Natural killer cell (primary cell): ENCODE measurements around the gene TRAK1. TPM values are rescaled to one million over a fixed set of nuclear protein-coding genes. Genes with fewer than 3 reads are reported as not detected.

Experiments
- ATAC-seq, 3 donors: fragments of 150-1000 bp in 2 of 3; fragments of 200-7000 bp in 1 of 3; cut with Tn5 transposase; 1 replicate in 1 of 3; 2 replicates in 2 of 3; pipeline ENCODE4 v1.10.0; 2021; ENCODE audit warnings: mild to moderate bottlenecking in 2 of 3, moderate library complexity in 2 of 3
- DNase-seq, 2 donors: peaks; one replicate each; pipeline versions ENCODE4 v3.0.0 to v3.0.0-alpha.2; 2013 to 2021; ENCODE audit warnings: mixed read lengths in 1 of 2
- H3K27ac ChIP-seq: one replicate; pipeline ENCODE4 v1.5.1; 2013; ENCODE audit warnings: mild to moderate bottlenecking, low read length
- H3K27me3 ChIP-seq: one replicate; pipeline ENCODE4 v1.6.1; 2013; ENCODE audit warnings: low read length; ENCODE audit not compliant: control insufficient read depth, insufficient read depth
- H3K36me3 ChIP-seq: one replicate; pipeline ENCODE4 v1.6.1; 2013; ENCODE audit warnings: low read length; ENCODE audit not compliant: control insufficient read depth, insufficient read depth
- H3K4me1 ChIP-seq: one replicate; pipeline ENCODE4 v1.6.1; 2013; ENCODE audit warnings: low read length; ENCODE audit not compliant: control insufficient read depth, insufficient read depth
- H3K4me3 ChIP-seq: one replicate; pipeline ENCODE4 v1.5.1; 2013; ENCODE audit warnings: low read length
- H3K9me3 ChIP-seq: one replicate; pipeline ENCODE4 v1.6.1; 2013; ENCODE audit warnings: low read length; ENCODE audit not compliant: control insufficient read depth, insufficient read depth
- H3K27ac Mint-ChIP-seq, 2 donors: one replicate each; pipeline ENCODE4 v1.8.0; 2022; ENCODE audit warnings: mild to moderate bottlenecking in 2 of 2, mixed read lengths in 2 of 2, moderate library complexity in 1 of 2
- H3K27me3 Mint-ChIP-seq, 2 donors: one replicate each; pipeline ENCODE4 v1.8.0; 2022; ENCODE audit warnings: low read depth in 2 of 2, mixed read lengths in 2 of 2
- H3K36me3 Mint-ChIP-seq: one replicate; pipeline ENCODE4 v1.8.0; 2022; ENCODE audit warnings: mixed read lengths
- H3K4me1 Mint-ChIP-seq, 2 donors: one replicate each; pipeline ENCODE4 v1.8.0; 2022; ENCODE audit warnings: mixed read lengths in 2 of 2
- H3K4me3 Mint-ChIP-seq: one replicate; pipeline ENCODE4 v1.8.0; 2022; ENCODE audit warnings: mild to moderate bottlenecking, moderate library complexity, mixed read lengths
- H3K9me3 Mint-ChIP-seq, 2 donors: one replicate each; pipeline ENCODE4 v1.8.0; 2022; ENCODE audit warnings: mixed read lengths in 2 of 2
- WGBS: methylation state at CpG from one replicate; pipeline ENCODE4 v1.1.7; 2013; ENCODE audit warnings: missing lambda C conversion rate; ENCODE audit not compliant: insufficient coverage; 5-methylcytosine and 5-hydroxymethylcytosine counted together
- intact Hi-C: fragments of 100-400 bp; cut with micrococcal nuclease; formaldehyde crosslinking; loops from one replicate; pipeline ENCODE4 v1.14.2; 2022
- total RNA-seq, 4 donors: library from RNA; stranded (reverse); fragments of 120-200 nt in 1 of 4; gene quantifications; one replicate each; pipeline versions ENCODE4 v1.2.3 to v1.2.4, GENCODE V29; 2013 to 2022
- TF ChIP-seq, protein P1 (sequence below): fragments of 200-600 bp; IDR thresholded peaks from one replicate; pipeline ENCODE4 v1.8.0; 2022; ENCODE audit warnings: antibody characterized with exemption

Gene TRAK1
- total RNA-seq, 3 donors from 2014 or later (not counting 1 experiment from before 2014, with no cell fraction given), result 30.7 to 31.8 (median 31.8) TPM

GRCh38 chr3:42228796-42229195, 137.6 kb downstream of the TRAK1 start:
- intact Hi-C loops, result no loop called here
- H3K4me1 Mint-ChIP-seq, result peaks cover 0 to 15% of the 10 kb centered on the region in 2 donors
- no peaks in the 10 kb centered on the region for H3K27me3 ChIP-seq

DNA sequence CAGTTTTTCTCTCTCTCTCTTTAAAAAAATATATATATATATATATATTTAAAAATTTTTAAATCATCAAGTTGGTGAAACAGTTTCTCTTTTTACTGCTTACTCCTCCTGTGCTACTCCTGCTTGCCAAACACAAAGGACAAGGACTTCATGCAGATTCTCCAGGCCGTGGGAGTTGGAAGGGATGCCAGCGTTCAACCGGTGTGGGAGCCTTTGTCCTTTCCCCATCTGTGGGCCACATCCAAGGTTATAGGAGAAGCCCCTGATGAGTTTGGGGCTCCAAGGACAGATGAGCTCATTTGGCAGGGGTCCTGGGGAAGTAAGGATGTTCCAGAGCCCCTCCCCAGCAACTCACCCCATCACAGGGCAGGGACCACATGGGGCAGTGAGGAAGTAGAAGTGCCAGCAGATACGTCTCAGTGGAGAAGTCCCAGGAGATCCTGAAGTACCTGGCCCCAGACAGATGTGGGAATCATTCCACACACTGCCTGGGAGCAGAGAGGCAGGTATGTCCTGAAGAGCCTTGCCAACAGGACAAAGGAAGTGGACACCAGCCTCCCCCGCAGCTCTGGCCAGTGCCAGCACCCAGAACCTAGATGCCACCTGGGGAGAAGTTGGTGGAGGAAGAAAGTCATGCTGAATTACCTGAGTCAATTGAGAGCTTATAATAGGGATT, 138.2 kb downstream of the TRAK1 start:
- no peak overlapping the region for H3K27ac ChIP-seq
- Mint-ChIP-seq H3K9me3 (no peaks in the 10 kb centered on the region), H3K4me3 (no peak overlapping the region), H3K36me3 (peaks cover 11% of the 10 kb centered on the region), H3K27me3 (peaks cover 5% of the 10 kb centered on the region in 2 donors), H3K4me1 (peaks cover 0 to 15% of the 10 kb centered on the region in 2 donors), H3K27ac (no peak overlapping the region)
- H3K36me3 ChIP-seq, result peaks cover 2% of the 10 kb centered on the region
- H3K27me3 ChIP-seq, result no peaks in the 10 kb centered on the region
- no peak overlapping the region for H3K4me3 ChIP-seq
- DNase-seq (no peak), ATAC-seq (no peak)
- TF ChIP-seq, protein P1, sequence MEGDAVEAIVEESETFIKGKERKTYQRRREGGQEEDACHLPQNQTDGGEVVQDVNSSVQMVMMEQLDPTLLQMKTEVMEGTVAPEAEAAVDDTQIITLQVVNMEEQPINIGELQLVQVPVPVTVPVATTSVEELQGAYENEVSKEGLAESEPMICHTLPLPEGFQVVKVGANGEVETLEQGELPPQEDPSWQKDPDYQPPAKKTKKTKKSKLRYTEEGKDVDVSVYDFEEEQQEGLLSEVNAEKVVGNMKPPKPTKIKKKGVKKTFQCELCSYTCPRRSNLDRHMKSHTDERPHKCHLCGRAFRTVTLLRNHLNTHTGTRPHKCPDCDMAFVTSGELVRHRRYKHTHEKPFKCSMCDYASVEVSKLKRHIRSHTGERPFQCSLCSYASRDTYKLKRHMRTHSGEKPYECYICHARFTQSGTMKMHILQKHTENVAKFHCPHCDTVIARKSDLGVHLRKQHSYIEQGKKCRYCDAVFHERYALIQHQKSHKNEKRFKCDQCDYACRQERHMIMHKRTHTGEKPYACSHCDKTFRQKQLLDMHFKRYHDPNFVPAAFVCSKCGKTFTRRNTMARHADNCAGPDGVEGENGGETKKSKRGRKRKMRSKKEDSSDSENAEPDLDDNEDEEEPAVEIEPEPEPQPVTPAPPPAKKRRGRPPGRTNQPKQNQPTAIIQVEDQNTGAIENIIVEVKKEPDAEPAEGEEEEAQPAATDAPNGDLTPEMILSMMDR, result no peak
- 82% methylated on average over 5 of the region's 5 CpGs for WGBS
- intact Hi-C loops, result no loop called here
- H3K4me1 ChIP-seq, result peaks cover 9% of the 10 kb centered on the region
- no peaks in the 10 kb centered on the region for H3K9me3 ChIP-seq

More at GRCh38 chr3:42228796-42229195, 137.6 kb downstream of the TRAK1 start:
- Mint-ChIP-seq H3K9me3 (no peaks in the 10 kb centered on the region), H3K27me3 (no peaks in the 10 kb centered on the region), H3K27ac (no peak overlapping the region), H3K4me3 (no peak overlapping the region), H3K36me3 (peaks cover 17% of the 10 kb centered on the region)
- peak in 1 of 2 donors; percentile 35 for DNase-seq
- Histone ChIP-seq H3K4me3 (no peak overlapping the region), H3K36me3 (peaks cover 7% of the 10 kb centered on the region), H3K9me3 (no peaks in the 10 kb centered on the region), H3K27ac (no peak overlapping the region), H3K4me1 (peaks cover 9% of the 10 kb centered on the region)
- 54% methylated on average over 5 of the region's 5 CpGs for WGBS
- TF ChIP-seq, protein P1, result no peak
- no peak for ATAC-seq

- ATAC-seq (no peak), DNase-seq (peak in 1 of 2 donors; percentile 11)
- H3K36me3 ChIP-seq, result no peaks in the 10 kb centered on the region
- no peak overlapping the region for H3K4me3 ChIP-seq
- 69% methylated on average over 9 of the region's 14 CpGs for WGBS
- intact Hi-C loops, result no loop called here
- no peak overlapping the region for H3K27ac ChIP-seq
- Mint-ChIP-seq H3K36me3 (peaks cover 4% of the 10 kb centered on the region), H3K9me3 (no peaks in the 10 kb centered on the region), H3K4me3 (no peak overlapping the region), H3K27ac (no peak overlapping the region), H3K4me1 (peaks cover 0 to 15% of the 10 kb centered on the region in 2 donors), H3K27me3 (peaks cover 9 to 12% of the 10 kb centered on the region in 2 donors)
- H3K4me1 ChIP-seq, result peaks cover 9% of the 10 kb centered on the region
- no peaks in the 10 kb centered on the region for H3K27me3 ChIP-seq
- no peaks in the 10 kb centered on the region for H3K9me3 ChIP-seq
- TF ChIP-seq, protein P1, result no peak
These were observed 139.0 kb downstream of the TRAK1 start for GRCh38 chr3:42229942-42230688.
